Keratinocyte (primary cell): ENCODE results near the gene TAS2R16.

Experiments
- CTCF ChIP-seq, 3 experiments: IDR thresholded peaks in 1 of 3; conservative IDR thresholded peaks in 1 of 3; optimal IDR thresholded peaks in 1 of 3; 2 replicates in 2 of 3; 3 replicates in 1 of 3; pipeline versions ENCODE3 to v1.5.1; 2011; ENCODE audit warnings: low read length in 3 of 3, mild to moderate bottlenecking in 3 of 3, moderate library complexity in 2 of 3, control low read depth in 1 of 3, inconsistent platforms in 1 of 3; ENCODE audit not compliant: insufficient read depth in 2 of 3; ENCODE audit errors: extremely low read depth in 1 of 3
- EZH2 ChIP-seq: IDR thresholded peaks from one replicate; pipeline ENCODE4 v1.6.1; 2012; ENCODE audit warnings: inconsistent platforms, mild to moderate bottlenecking, low read length, moderate library complexity

GRCh38 chr7:122989041-122989440 lies 6.5 kb downstream of the TAS2R16 start:
- TF ChIP-seq CTCF (optimal IDR thresholded peaks at IDR 0.05 in 1 of 3, IDR thresholded peaks at IDR 0.05 in 1 of 3, conservative IDR thresholded peaks at IDR 0.05 in 1 of 3; ENCODE audit: extremely low read depth in 1 of 3, insufficient read depth in 2 of 3, low read length in 3 of 3), result no peak
- no peak for TF ChIP-seq EZH2
